Epithelial cell of proximal tubule (primary cell): ENCODE measurements around the gene TSPAN18. TPM values are rescaled to one million over a fixed set of nuclear protein-coding genes. Genes with fewer than 3 reads are reported as not detected.

Experiments
- DNase-seq: peaks from one replicate; pipeline ENCODE4 v3.0.0-alpha.2; 2011; ENCODE audit warnings: low read depth
- H3K4me3 ChIP-seq: 2 replicates; pipeline ENCODE4 v1.5.1; 2011; ENCODE audit warnings: low read depth, mild to moderate bottlenecking, low read length
- total RNA-seq: library from RNA; depleted of rRNA; stranded (reverse); fragments of >200 nt; gene quantifications from 2 replicates; pipeline ENCODE4 v1.2.3, GENCODE V29; 2015
- TF ChIP-seq, protein P1 (sequence below): conservative IDR thresholded peaks from 2 replicates; pipeline ENCODE4 v1.5.1; 2012; ENCODE audit warnings: low read depth, mild to moderate bottlenecking, low read length

The TSPAN18 gene
- total RNA-seq, 1 donor from 2014 or later: 1.6 TPM

DNA sequence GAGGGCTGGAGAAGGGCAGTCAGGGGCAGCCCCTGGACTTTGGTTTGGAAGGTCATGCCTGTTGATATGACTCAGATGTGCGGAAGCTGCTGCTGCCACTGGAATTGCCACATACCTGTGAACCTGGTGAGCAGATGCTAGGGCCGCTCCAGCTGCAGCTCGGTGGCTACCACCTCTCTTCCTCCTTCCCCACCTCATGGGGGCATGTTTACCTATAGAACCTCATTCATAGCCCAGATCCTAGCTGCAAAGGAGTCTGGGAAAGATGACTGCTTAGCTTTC, 17.5 kb upstream of the TSPAN18 start:
- H3K4me3 ChIP-seq: no peak overlapping the region
- no peak for DNase-seq
- TF ChIP-seq, protein P1, sequence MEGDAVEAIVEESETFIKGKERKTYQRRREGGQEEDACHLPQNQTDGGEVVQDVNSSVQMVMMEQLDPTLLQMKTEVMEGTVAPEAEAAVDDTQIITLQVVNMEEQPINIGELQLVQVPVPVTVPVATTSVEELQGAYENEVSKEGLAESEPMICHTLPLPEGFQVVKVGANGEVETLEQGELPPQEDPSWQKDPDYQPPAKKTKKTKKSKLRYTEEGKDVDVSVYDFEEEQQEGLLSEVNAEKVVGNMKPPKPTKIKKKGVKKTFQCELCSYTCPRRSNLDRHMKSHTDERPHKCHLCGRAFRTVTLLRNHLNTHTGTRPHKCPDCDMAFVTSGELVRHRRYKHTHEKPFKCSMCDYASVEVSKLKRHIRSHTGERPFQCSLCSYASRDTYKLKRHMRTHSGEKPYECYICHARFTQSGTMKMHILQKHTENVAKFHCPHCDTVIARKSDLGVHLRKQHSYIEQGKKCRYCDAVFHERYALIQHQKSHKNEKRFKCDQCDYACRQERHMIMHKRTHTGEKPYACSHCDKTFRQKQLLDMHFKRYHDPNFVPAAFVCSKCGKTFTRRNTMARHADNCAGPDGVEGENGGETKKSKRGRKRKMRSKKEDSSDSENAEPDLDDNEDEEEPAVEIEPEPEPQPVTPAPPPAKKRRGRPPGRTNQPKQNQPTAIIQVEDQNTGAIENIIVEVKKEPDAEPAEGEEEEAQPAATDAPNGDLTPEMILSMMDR: no peak

DNA sequence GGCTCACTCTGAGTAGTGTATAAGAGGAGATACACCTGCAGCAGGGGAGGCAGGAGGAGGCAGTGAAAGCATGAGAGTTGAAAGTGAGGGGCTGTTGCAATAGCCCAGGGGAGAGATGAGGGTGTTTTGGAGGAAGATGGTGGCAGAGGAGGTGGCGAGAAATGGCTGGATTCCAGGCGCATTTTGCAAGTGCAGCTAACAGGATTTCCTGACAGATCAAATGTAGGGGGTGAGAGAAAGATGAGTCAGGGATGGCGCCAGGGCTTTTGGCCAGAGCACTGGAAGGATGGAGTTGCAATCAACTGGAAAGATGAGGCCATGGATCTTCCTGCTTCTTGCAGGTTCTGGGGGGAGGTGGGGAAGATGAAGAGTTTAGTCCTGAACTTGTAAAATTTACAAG, 16.8 kb upstream of the TSPAN18 start:
- DNase-seq: no peak
- H3K4me3 ChIP-seq: no peak overlapping the region
- TF ChIP-seq, protein P1: no peak

DNA sequence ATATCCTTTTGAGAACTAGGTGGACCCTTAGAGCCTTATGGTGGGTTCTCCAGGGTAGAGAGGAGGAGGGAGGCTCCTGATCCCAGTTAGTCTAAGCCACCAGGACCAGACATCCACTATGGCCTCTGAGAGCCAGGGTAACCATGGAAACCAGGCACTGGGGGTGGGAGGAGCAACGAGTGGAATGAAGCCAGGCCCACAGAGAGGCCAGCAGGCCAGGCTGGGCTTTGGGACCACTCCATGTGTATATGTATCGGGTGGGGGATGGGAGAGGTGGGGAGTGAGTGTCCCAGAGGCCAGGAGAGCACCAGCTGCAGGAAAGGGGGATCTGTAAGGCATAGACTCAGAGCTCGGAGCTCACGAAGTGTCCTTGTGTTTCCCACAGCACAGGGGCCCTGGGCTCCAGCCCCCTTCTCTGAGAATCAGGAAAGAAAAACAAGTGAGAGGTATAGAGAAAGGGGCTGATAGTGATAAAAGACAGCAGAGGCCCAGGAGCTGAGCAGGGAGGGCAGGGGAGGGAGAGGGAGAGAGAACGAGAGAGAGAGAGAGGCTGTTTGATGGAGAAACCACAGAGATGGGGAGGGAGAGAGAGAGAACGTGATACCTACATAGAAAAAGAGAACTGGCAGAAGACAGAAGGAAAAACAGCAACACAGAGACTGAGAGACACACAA, 15.5 kb upstream of the TSPAN18 start:
- no peak for DNase-seq
- no peak overlapping the region for H3K4me3 ChIP-seq
- TF ChIP-seq, protein P1: no peak

DNA sequence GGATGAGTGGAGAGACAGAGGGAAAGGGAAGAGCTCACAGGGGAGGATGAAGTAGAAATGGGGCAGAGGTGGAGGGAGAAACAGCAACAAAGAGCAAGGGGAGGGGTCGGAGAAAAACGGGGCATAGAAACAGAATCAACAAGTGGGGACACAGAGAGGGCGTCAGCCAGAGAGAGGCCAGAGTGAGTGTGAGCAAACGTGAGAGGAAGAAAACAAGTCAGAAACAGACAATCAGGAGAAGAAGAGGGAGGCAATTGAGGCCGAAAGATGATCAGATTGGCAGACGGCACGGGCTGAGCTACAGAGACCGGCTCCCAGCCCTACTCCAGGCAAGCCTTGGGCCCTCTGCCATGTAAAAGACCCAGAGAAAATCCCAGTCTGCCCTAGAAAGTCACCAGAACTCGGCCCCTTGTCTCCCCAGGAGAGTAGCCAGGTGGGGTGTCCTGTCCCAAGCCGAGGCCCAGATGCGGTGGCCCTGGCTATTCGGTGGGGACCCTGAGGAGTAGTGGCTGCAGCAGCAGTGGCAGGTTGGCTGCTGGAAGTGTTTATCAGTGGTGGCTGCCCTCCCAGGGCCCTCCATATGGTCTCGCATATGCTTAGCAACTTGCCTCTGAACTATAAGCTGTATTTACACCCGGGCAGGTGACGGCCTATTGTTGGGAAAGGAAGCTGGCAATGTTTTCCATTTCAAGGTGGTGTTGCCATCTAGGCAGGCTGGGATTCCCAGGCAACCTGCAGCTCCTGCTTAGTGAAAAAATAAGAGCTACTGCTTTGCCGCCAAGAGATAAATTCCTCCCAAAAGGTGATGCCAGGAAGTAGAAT, 14.8 kb upstream of the TSPAN18 start:
- H3K4me3 ChIP-seq: no peak overlapping the region
- no peak for DNase-seq
- TF ChIP-seq, protein P1: no peak

DNA sequence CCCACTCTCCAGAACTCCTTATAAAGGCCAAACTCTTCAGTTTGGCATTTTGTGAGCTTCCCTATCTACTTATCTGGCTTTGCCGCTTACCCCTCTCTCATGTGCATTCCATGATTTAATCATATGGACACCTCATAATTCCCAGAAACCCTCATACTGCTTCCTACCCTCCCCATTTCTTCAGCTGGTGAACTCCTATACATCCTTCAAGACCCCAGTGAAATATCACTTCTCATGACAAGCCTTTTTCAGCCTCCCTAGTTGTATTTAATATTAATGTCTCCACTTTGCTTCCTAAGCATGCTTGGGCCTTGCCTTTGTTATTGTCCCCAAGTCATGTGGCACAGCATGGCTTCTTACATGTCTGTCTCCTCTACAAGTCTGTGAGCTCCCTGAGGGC, 13.7 kb upstream of the TSPAN18 start:
- no peak for DNase-seq
- TF ChIP-seq, protein P1: no peak

DNA sequence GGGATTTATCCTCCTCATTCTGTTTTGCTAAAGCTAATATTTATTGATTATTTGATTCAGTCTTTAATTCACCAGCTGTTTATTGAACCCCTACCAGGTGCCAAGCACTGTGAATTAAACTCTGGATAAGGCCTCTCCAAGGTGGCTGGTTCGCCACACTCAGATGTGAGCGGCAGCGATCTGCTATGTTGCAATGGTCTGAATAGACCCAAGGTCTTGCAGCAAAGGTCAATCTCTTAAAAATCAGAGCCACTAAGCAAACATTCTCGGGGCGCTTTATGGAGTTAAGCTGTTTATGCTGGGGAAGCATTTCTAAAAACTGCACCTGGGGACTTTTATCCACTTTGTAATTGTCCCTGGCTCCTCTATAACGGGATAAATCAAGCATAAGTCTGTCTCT, 10.5 kb upstream of the TSPAN18 start:
- DNase-seq: no peak
- no peak overlapping the region for H3K4me3 ChIP-seq
- TF ChIP-seq, protein P1: no peak

More for the DNA sequence above, 13.7 kb upstream of the TSPAN18 start:
- no peak overlapping the region for H3K4me3 ChIP-seq
